Liver (tissue), 9 donors: ENCODE data around the gene TANGO2. TPM values are rescaled to one million over a fixed set of nuclear protein-coding genes. Genes with fewer than 3 reads are reported as not detected.

Source experiments
- DNase-seq: peaks from one replicate; pipeline ENCODE4 v3.0.0-alpha.2; 2017; ENCODE audit warnings: low spot score
- H3K27ac ChIP-seq, 2 donors: one replicate each; pipeline ENCODE4 v1.7.0; 2013; ENCODE audit warnings: inconsistent platforms in 2 of 2, low read length in 2 of 2, control low read depth in 1 of 2, low read depth in 1 of 2, mild to moderate bottlenecking in 1 of 2
- H3K27me3 ChIP-seq, 4 donors: one replicate each; pipeline versions ENCODE4 v1.6.1 to v1.7.0; 2013; ENCODE audit warnings: low read length in 3 of 4, inconsistent platforms in 1 of 4, mild to moderate bottlenecking in 1 of 4, moderate library complexity in 1 of 4; ENCODE audit not compliant: control insufficient read depth in 4 of 4, insufficient read depth in 4 of 4
- H3K36me3 ChIP-seq, 4 donors: one replicate each; pipeline versions ENCODE4 v1.6.1 to v1.7.0; 2013; ENCODE audit warnings: low read length in 3 of 4, mild to moderate bottlenecking in 3 of 4, low read depth in 1 of 4, moderate library complexity in 1 of 4; ENCODE audit not compliant: control insufficient read depth in 4 of 4, insufficient read depth in 3 of 4
- H3K4me1 ChIP-seq, 4 donors: one replicate each; pipeline versions ENCODE4 v1.6.1 to v1.7.0; 2013; ENCODE audit warnings: low read length in 3 of 4, mild to moderate bottlenecking in 3 of 4, moderate library complexity in 1 of 4; ENCODE audit not compliant: control insufficient read depth in 4 of 4, insufficient read depth in 4 of 4
- H3K4me3 ChIP-seq, 3 donors: one replicate each; pipeline versions ENCODE4 v1.6.1 to v1.7.0; 2013; ENCODE audit warnings: low read length in 3 of 3, control low read depth in 1 of 3, low read depth in 1 of 3, mild to moderate bottlenecking in 1 of 3
- H3K9ac ChIP-seq, 2 donors: one replicate each; pipeline ENCODE4 v1.7.0; 2013; ENCODE audit warnings: low read length in 2 of 2, mild to moderate bottlenecking in 2 of 2, moderate library complexity in 2 of 2, control low read depth in 1 of 2, low read depth in 1 of 2
- H3K9me3 ChIP-seq, 4 donors: one replicate each; pipeline versions ENCODE4 v1.6.1 to v1.7.0; 2013; ENCODE audit warnings: low read length in 3 of 4; ENCODE audit not compliant: control insufficient read depth in 4 of 4
- ATF3 ChIP-seq: IDR thresholded peaks from 2 replicates; pipeline ENCODE4 v1.6.1; 2016; ENCODE audit warnings: antibody characterized with exemption
- CTCF ChIP-seq: fragments of 150-350 bp; IDR thresholded peaks from 2 replicates; pipeline ENCODE4 v1.5.1; 2017; ENCODE audit warnings: improper control_type of control experiment, low read depth, low read length; ENCODE audit not compliant: missing input control
- EGR1 ChIP-seq, 2 donors: IDR thresholded peaks; 2 replicates each; pipeline ENCODE4 v1.6.1; 2016 to 2018; ENCODE audit warnings: antibody characterized with exemption in 2 of 2, low read depth in 2 of 2
- FOXA1 ChIP-seq: IDR thresholded peaks from 2 replicates; pipeline ENCODE4 v1.6.1; 2016; ENCODE audit warnings: antibody characterized with exemption
- FOXA2 ChIP-seq: IDR thresholded peaks from 2 replicates; pipeline ENCODE4 v1.6.1; 2016; ENCODE audit warnings: antibody characterized with exemption
- HNF4A ChIP-seq, 2 donors: conservative IDR thresholded peaks; 2 replicates each; pipeline ENCODE4 v1.6.1; 2016; ENCODE audit warnings: antibody characterized with exemption in 2 of 2, mild to moderate bottlenecking in 2 of 2
- HNF4G ChIP-seq: IDR thresholded peaks from 2 replicates; pipeline ENCODE4 v1.6.1; 2016; ENCODE audit warnings: antibody characterized with exemption
- MAX ChIP-seq: IDR thresholded peaks from 2 replicates; pipeline ENCODE4 v1.6.1; 2016; ENCODE audit warnings: antibody characterized with exemption
- NR2F2 ChIP-seq: IDR thresholded peaks from 2 replicates; pipeline ENCODE4 v1.6.1; 2016; ENCODE audit warnings: antibody characterized with exemption
- RAD21 ChIP-seq, 2 donors: IDR thresholded peaks; 2 replicates each; pipeline ENCODE4 v1.6.1; 2016; ENCODE audit warnings: antibody characterized with exemption in 2 of 2, mild to moderate bottlenecking in 2 of 2
- REST ChIP-seq: IDR thresholded peaks from 2 replicates; pipeline ENCODE4 v1.6.1; 2016; ENCODE audit warnings: antibody characterized with exemption, mild to moderate bottlenecking
- RXRA ChIP-seq, 2 donors: IDR thresholded peaks; 2 replicates each; pipeline ENCODE4 v1.6.1; 2017 to 2018; ENCODE audit warnings: antibody characterized with exemption in 2 of 2, mild to moderate bottlenecking in 1 of 2
- SP1 ChIP-seq: IDR thresholded peaks from 2 replicates; pipeline ENCODE4 v1.6.1; 2018; ENCODE audit warnings: antibody characterized with exemption, mild to moderate bottlenecking
- TAF1 ChIP-seq: conservative IDR thresholded peaks from 2 replicates; pipeline ENCODE4 v1.6.1; 2016; ENCODE audit warnings: antibody characterized with exemption, mild to moderate bottlenecking
- YY1 ChIP-seq: IDR thresholded peaks from 2 replicates; pipeline ENCODE4 v1.6.1; 2016; ENCODE audit warnings: antibody characterized with exemption, mild to moderate bottlenecking
- ZBTB33 ChIP-seq: IDR thresholded peaks from 2 replicates; pipeline ENCODE4 v1.6.1; 2016; ENCODE audit warnings: antibody characterized with exemption
- WGBS: extraction: QIAGEN DNeasy Blood & Tissue Kit; methylation state at CpG from one replicate; pipeline ENCODE4 v1.1.7; 2013; 5-methylcytosine and 5-hydroxymethylcytosine counted together
- polyA plus RNA-seq, 2 donors: library from polyadenylated mRNA; stranded (reverse) in 1 of 2; unstranded in 1 of 2; fragments of 200-250 nt in 1 of 2; fragments of >200 nt in 1 of 2; fragmentation: Nextera tagmentation in 1 of 2; extraction: Ambion mirVana in 1 of 2; gene quantifications; one replicate each; pipeline versions ENCODE4 v1.2.1 to v1.2.3, GENCODE V29; 2013 to 2015
- total RNA-seq, 2 donors: library from RNA; depleted of rRNA; stranded (reverse); fragments of >200 nt; gene quantifications; one replicate each; pipeline ENCODE4 v1.2.3, GENCODE V29; 2014
- donor health status: healthy.
- donor health status: healthy.
- donor health status: healthy.
- donor health status: healthy.
- donor health status: healthy.

The TANGO2 gene
- total and polyA plus RNA-seq, 4 donors = 10.8 to 153 (median 16.1) TPM

GRCh38 chr22:20096574-20097420 is 75.9 kb downstream of the TANGO2 start:
- Histone ChIP-seq H3K9me3 (no peaks in the 10 kb centered on the region), H3K4me3 (no peak overlapping the region), H3K27ac (no peak overlapping the region), H3K36me3 (peaks cover 11 to 36% (median 20%) of the 10 kb centered on the region in 4 donors), H3K9ac (no peak overlapping the region), H3K27me3 (no peaks in the 10 kb centered on the region), H3K4me1 (peaks cover 12 to 33% (median 25%) of the 10 kb centered on the region in 4 donors)
- over 99% methylated on average over 2 of the region's 2 CpGs for WGBS
- TF ChIP-seq MAX (no peak), ATF3 (no peak), SP1 (no peak), TAF1 (no peak), RAD21 (IDR thresholded peaks at IDR 0.05) (no peak), REST (no peak), YY1 (no peak), ZBTB33 (no peak), NR2F2 (no peak), HNF4A (conservative IDR thresholded peaks at IDR 0.05) (no peak), FOXA2 (no peak), EGR1 (IDR thresholded peaks at IDR 0.05; ENCODE audit: low read depth in 2 of 2) (no peak), HNF4G (no peak), FOXA1 (no peak), CTCF (no peak), RXRA (IDR thresholded peaks at IDR 0.05) (no peak)
- DNase-seq = no peak
